GM19023 (cell line): ENCODE data around the gene FOXR1.

Experiments
- ATAC-seq: cut with Tn5 transposase; IDR thresholded peaks from one replicate; pipeline ENCODE4 v1.9.1; 2021; ENCODE audit warnings: mild to moderate bottlenecking, moderate library complexity; ENCODE audit not compliant: unreplicated experiment

Gene FOXR1

DNA sequence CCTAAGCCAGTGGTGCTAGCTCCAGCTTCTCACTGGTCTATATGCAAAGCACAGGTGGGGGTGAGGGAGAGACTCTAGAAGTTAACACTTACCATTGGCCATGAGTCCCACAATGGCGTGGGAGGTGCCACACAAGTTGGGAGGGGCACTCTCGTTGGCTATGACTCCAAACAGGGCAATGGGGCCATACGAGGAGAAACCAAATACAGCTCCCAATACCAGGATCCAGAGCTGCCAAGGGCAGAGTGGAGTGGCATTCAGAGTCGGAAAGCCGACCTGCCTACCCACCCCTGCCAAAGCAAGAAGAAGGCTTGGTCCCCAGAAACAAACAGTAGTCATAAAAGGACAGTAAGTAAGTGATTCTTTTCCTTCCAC, 53.5 kb downstream of the FOXR1 start:
- no peak for ATAC-seq

GRCh38 chr11:119025541-119025940, 54.0 kb downstream of the FOXR1 start:
- no peak for ATAC-seq

GRCh38 chr11:119025978-119026766, 54.6 kb downstream of the FOXR1 start:
- no peak for ATAC-seq

DNA sequence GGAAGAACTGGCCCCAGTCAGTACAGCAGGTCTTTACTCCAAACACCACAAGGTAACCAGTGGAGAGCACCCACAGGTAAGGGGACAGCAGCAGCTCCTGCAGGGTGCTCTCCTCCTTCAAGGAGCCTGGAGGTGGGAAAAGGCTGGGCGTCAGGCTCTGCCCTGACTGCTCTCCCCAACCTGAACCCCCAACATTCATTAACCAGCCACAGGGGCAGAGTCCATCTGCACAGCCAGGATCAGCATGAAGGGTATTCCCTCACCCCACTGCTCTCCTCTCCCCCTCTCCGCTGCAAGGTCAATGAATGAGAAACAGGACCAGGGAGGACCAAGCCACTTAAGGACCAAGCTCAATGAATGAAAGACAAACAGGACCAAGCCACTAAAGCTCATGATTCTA, 55.4 kb downstream of the FOXR1 start:
- no peak for ATAC-seq

GRCh38 chr11:119027561-119028345, 56.2 kb downstream of the FOXR1 start:
- no peak for ATAC-seq

DNA sequence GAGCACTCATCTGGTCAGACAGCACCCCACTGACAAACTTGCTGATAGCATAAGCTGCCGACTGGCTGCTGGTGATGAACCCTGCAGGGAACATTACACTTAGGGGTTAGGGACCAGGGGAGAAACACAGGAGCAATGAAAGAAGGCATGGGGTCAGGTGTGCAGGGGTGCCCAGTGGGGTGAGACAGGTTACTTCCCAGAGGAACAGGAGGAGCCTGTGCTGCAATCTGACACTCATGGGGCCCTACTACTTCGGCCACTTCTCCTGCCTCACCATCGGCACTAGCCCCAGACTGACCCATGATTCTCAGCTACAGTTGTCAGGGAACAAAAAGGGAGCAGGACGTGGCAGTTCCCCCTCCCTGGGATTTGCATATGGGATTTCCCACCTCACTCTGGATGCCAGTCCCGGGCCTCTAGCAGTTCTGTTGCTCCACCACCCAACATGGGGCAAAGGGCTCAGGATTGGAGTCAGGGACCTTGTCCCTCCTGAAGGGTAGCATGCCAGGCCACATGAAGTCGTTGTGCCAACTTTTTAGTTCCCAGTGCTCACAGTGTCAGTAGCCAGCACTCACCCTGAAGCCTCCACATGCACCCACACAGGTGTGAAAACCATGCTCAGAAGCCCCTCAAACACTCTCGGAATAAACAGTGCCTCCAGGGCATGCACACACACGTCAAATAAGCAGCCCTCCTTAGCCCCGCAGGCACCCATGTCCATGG, 56.9 kb downstream of the FOXR1 start:
- ATAC-seq = no peak

GRCh38 chr11:119029069-119029339, 57.4 kb downstream of the FOXR1 start:
- ATAC-seq = no peak

GRCh38 chr11:119029340-119030028, 57.9 kb downstream of the FOXR1 start:
- ATAC-seq = peak; percentile 18

- peak; percentile 14 for ATAC-seq
Measured at GRCh38 chr11:119030029-119030328, 58.4 kb downstream of the FOXR1 start.

- ATAC-seq = peak; percentile 78
Measured at GRCh38 chr11:119030329-119031047, 58.9 kb downstream of the FOXR1 start, which contains the start of gene SLC37A4. TSS of gene SLC37A4 (minus strand) at chr11:119030877.
